ENCODE results near the gene TNFAIP3.
A peak's percentile ranks its signal among the peaks of the same experiment; 100 is the strongest.

Gene TNFAIP3

DNA sequence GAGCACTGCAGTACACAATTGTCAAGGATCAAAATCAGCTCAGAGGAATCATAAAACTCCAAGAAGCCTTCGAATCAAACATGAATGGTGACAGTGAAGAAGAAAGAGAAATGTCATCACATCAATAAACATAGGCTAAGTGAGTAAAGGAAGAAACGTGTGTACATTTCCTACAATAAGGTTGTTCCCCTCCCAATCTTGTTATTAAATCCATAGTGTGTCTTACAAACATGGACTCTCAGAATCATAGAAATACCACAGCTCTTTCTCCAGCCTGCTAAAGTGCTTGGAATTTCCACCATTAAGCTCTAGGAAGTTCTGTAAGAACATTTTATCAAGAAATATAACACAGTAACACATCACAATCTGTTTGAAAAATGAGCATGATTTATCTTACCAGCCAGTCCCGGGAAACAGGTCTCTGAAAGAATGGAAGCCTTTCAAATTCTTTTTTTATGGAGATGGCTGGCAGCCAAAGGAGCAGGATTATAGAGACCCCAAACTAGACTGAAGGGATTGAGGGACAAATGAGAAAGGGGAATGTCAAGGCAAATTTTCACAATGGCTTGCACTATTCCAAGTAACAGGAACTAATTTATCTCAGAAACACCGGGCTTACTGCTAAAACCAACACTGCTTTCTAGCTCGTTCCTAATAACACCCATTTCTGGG lies 4.5 kb upstream of the TNFAIP3 start:
- Histone ChIP-seq H3K9me3 (ENCODE audit: control insufficient read depth, low read length) (no peaks in the 10 kb centered on the region), H3K27ac (ENCODE audit: insufficient read depth, low read length, poor library complexity, severe bottlenecking) (no peak overlapping the region), H3K27me3 (replicated peaks; ENCODE audit: control insufficient read depth, insufficient read depth, low read length, poor library complexity, severe bottlenecking) (no peaks in the 10 kb centered on the region), H3K4me1 (ENCODE audit: control insufficient read depth, insufficient read depth, low read length, poor library complexity, severe bottlenecking) (peaks cover 6% of the 10 kb centered on the region), H3K36me3 (ENCODE audit: control insufficient read depth, insufficient read depth, low read length) (peaks cover 3% of the 10 kb centered on the region), H3K4me3 (ENCODE audit: insufficient read depth, low read depth, low read length, poor library complexity, severe bottlenecking) (no peak overlapping the region)
- no peak for DNase-seq

- H3K27me3 ChIP-seq (replicated peaks; ENCODE audit: control insufficient read depth, insufficient read depth, low read length, poor library complexity, severe bottlenecking) = no peaks in the 10 kb centered on the region
- H3K4me3 ChIP-seq (ENCODE audit: insufficient read depth, low read depth, low read length, poor library complexity, severe bottlenecking) = no peak overlapping the region
- peaks cover 7% of the 10 kb centered on the region for H3K36me3 ChIP-seq (ENCODE audit: control insufficient read depth, insufficient read depth, low read length)
- no peak for DNase-seq
- H3K4me1 ChIP-seq (ENCODE audit: control insufficient read depth, insufficient read depth, low read length, poor library complexity, severe bottlenecking) = peaks cover 6% of the 10 kb centered on the region
- no peak overlapping the region for H3K27ac ChIP-seq (ENCODE audit: insufficient read depth, low read length, poor library complexity, severe bottlenecking)
- no peaks in the 10 kb centered on the region for H3K9me3 ChIP-seq (ENCODE audit: control insufficient read depth, low read length)
These were observed 3.8 kb upstream of the TNFAIP3 start for GRCh38 chr6:137863091-137863797.

DNA sequence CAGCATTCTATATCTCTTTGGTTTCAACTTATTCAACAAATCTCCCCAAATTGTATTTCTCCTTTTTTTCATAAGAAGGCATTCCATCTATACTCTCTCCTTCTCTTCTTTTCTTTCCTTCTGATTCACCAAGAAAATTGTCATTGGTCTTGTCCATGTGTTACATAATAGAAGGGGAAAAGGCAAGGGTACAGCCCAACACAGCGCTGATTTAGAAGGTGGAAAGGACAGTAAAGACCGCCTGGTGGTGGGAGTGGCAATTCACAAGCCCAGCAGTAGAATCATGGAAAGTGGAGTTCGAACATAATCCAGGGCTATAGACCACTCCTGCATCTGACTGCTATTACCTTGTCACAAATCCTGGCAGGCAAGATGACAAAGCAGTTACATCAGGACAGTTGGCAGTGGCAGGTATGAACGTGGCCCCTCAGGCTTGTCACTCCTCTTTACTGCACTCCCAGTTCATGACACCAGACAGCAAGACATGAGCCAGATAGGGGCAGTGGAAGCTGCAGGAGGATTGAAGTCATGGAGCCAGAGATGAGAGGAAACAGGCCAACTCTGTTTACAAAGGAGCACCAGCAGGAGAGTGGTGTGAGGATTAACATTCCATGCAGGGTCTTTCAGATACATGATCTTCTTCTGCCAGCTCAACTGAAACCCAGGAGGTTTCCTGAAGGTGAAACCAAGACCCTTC lies 2.1 kb upstream of the TNFAIP3 start:
- no peak overlapping the region for H3K27ac ChIP-seq (ENCODE audit: insufficient read depth, low read length, poor library complexity, severe bottlenecking)
- DNase-seq = no peak

DNA sequence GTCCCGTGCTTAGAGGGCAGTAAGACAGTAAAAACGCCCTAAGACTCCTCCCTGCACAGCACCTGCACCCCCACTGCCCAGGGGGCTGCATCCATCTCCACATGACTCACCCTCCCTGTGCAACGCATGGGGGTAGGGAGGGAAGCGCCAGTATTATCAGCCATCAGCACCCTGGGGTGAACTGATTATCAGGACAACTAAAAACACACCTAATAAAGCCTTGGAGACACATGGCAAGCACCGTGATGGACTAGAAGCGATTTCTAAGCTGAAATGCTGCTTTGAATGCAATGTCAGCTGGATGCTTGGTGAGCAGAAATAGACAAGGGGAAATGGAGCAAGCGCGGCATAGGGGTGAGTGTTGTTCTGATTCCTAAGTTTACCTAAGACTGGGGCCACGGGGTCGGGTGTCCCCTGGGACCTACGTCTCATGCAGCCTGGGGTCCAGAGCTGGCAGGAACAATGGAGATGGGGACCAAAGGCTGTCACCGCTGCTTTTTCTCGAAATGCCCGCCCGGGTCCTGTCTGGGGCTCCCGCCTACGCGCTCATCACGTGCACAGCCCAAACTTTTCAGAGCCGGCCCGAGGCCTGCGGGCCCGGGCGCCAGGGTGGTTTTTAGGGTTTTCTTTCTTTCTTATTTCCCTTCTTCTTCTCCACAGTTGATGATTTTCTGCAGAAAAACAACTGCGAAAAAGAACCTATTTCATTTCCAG lies 702 bp upstream of the TNFAIP3 start:
- no peak for DNase-seq
- Histone ChIP-seq H3K27ac (ENCODE audit: insufficient read depth, low read length, poor library complexity, severe bottlenecking) (peak overlapping the region; percentile 87), H3K27me3 (replicated peaks; ENCODE audit: control insufficient read depth, insufficient read depth, low read length, poor library complexity, severe bottlenecking) (no peaks in the 10 kb centered on the region), H3K36me3 (ENCODE audit: control insufficient read depth, insufficient read depth, low read length) (peaks cover 26% of the 10 kb centered on the region), H3K4me1 (ENCODE audit: control insufficient read depth, insufficient read depth, low read length, poor library complexity, severe bottlenecking) (peaks cover 6% of the 10 kb centered on the region), H3K4me3 (ENCODE audit: insufficient read depth, low read depth, low read length, poor library complexity, severe bottlenecking) (peak overlapping the region; percentile 49), H3K9me3 (ENCODE audit: control insufficient read depth, low read length) (no peaks in the 10 kb centered on the region)

More for the DNA sequence above, 2.1 kb upstream of the TNFAIP3 start:
- Histone ChIP-seq H3K27me3 (replicated peaks; ENCODE audit: control insufficient read depth, insufficient read depth, low read length, poor library complexity, severe bottlenecking) (no peaks in the 10 kb centered on the region), H3K4me1 (ENCODE audit: control insufficient read depth, insufficient read depth, low read length, poor library complexity, severe bottlenecking) (peaks cover 6% of the 10 kb centered on the region), H3K9me3 (ENCODE audit: control insufficient read depth, low read length) (no peaks in the 10 kb centered on the region), H3K4me3 (ENCODE audit: insufficient read depth, low read depth, low read length, poor library complexity, severe bottlenecking) (no peak overlapping the region), H3K36me3 (ENCODE audit: control insufficient read depth, insufficient read depth, low read length) (peaks cover 13% of the 10 kb centered on the region)

DNA sequence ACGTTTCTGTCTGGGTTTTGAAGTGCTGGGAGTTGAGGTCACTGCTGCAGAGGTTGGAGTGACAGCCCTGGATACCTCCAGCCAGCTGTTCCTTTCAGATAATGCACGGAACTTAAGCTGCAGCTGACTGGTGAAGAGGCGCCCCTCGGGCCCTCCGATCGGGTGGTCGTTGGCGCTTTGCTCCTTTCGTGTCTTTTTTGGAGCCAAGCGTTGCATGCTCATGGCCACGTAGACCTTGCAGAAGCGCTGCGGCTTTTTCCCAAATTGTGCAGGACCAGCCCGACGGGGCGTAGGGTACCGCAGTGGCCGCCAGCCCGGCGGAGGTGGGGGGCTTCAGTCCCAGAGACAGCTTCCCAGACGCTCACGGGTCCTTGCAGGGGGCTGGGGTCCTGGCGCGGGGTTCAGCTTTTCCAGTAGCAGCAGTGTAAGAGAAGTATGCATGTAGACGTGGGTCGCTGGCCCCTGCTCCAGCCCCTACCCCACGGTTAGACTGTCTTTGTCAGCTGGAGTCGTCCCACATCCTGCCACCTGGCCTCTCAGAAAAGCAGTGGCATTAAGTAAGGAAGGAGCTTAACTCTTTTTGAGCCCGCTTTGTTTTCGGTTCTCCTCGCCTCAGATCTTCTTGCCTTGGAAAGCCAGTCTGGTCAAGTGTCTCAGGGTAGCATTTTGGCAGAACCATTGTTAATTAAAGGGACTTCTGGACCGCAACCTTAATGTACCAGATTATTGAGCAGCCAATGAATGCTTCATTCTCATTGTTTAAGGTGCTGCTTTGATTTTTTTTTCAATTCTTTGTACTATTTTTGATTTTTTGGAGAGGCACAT lies 838 bp downstream of the TNFAIP3 start:
- peaks cover 19% of the 10 kb centered on the region for H3K4me1 ChIP-seq (ENCODE audit: control insufficient read depth, insufficient read depth, low read length, poor library complexity, severe bottlenecking)
- H3K9me3 ChIP-seq (ENCODE audit: control insufficient read depth, low read length) = no peaks in the 10 kb centered on the region
- H3K36me3 ChIP-seq (ENCODE audit: control insufficient read depth, insufficient read depth, low read length) = peaks cover 42% of the 10 kb centered on the region
- DNase-seq = peak in 1 of 3 donors; percentile 26
- peak overlapping the region; percentile 99 for H3K27ac ChIP-seq (ENCODE audit: insufficient read depth, low read length, poor library complexity, severe bottlenecking)
- H3K27me3 ChIP-seq (replicated peaks; ENCODE audit: control insufficient read depth, insufficient read depth, low read length, poor library complexity, severe bottlenecking) = no peaks in the 10 kb centered on the region
- H3K4me3 ChIP-seq (ENCODE audit: insufficient read depth, low read depth, low read length, poor library complexity, severe bottlenecking) = peak overlapping the region; percentile 97

DNA sequence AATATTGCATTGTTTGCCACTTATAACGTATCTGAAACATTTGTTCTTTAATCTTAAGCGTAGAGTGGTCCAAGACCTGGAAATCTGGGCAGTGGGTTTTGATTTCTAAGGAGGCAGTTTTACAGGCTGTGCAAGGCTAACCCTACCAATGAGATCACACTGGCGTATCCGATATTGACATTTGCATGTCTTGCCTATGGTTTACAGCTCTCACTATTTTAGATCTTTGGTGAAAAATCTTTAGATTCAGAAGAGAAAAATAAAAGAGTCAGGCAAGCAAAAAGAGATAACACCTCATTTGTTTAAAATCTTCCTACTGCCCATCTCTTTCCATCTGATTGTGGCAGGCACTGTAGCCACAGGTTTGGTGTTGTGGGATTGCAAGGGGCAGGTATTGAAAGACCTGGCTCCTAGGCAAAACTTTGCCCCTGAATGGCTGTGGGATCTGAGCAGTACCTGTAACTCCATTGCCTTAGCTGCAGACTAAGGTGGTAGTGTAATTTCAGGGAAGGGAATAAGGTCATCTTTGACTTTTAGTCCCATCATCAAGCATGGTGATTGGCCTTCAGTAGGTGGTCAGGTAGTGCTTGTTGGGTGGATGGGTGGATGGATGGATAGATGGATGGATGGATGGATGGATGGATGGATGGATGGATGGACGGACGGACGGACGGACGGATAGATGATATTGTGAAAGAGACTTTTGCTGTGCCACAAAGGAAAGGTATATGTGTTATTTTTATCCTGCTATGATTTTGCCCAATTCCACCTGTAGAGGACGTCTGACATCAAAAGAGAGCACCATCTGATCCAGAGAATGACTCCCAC lies 1.9 kb downstream of the TNFAIP3 start:
- Histone ChIP-seq H3K36me3 (ENCODE audit: control insufficient read depth, insufficient read depth, low read length) (peaks cover 52% of the 10 kb centered on the region), H3K4me1 (ENCODE audit: control insufficient read depth, insufficient read depth, low read length, poor library complexity, severe bottlenecking) (peaks cover 19% of the 10 kb centered on the region), H3K4me3 (ENCODE audit: insufficient read depth, low read depth, low read length, poor library complexity, severe bottlenecking) (peak overlapping the region; percentile 97), H3K9me3 (ENCODE audit: control insufficient read depth, low read length) (no peaks in the 10 kb centered on the region), H3K27ac (ENCODE audit: insufficient read depth, low read length, poor library complexity, severe bottlenecking) (peak overlapping the region; percentile 99), H3K27me3 (replicated peaks; ENCODE audit: control insufficient read depth, insufficient read depth, low read length, poor library complexity, severe bottlenecking) (no peaks in the 10 kb centered on the region)
- DNase-seq = no peak

- no peaks in the 10 kb centered on the region for H3K27me3 ChIP-seq (replicated peaks; ENCODE audit: control insufficient read depth, insufficient read depth, low read length, poor library complexity, severe bottlenecking)
- peaks cover 60% of the 10 kb centered on the region for H3K36me3 ChIP-seq (ENCODE audit: control insufficient read depth, insufficient read depth, low read length)
- peak overlapping the region; percentile 99 for H3K27ac ChIP-seq (ENCODE audit: insufficient read depth, low read length, poor library complexity, severe bottlenecking)
- no peak for DNase-seq
- H3K4me1 ChIP-seq (ENCODE audit: control insufficient read depth, insufficient read depth, low read length, poor library complexity, severe bottlenecking) = peaks cover 24% of the 10 kb centered on the region
- H3K9me3 ChIP-seq (ENCODE audit: control insufficient read depth, low read length) = no peaks in the 10 kb centered on the region
- H3K4me3 ChIP-seq (ENCODE audit: insufficient read depth, low read depth, low read length, poor library complexity, severe bottlenecking) = peak overlapping the region; percentile 97
These were observed 2.7 kb downstream of the TNFAIP3 start for GRCh38 chr6:137869549-137870307.

- H3K27me3 ChIP-seq (replicated peaks; ENCODE audit: control insufficient read depth, insufficient read depth, low read length, poor library complexity, severe bottlenecking) = no peaks in the 10 kb centered on the region
- no peak for DNase-seq
- H3K9me3 ChIP-seq (ENCODE audit: control insufficient read depth, low read length) = no peaks in the 10 kb centered on the region
- peaks cover 66% of the 10 kb centered on the region for H3K36me3 ChIP-seq (ENCODE audit: control insufficient read depth, insufficient read depth, low read length)
- peaks cover 24% of the 10 kb centered on the region for H3K4me1 ChIP-seq (ENCODE audit: control insufficient read depth, insufficient read depth, low read length, poor library complexity, severe bottlenecking)
- H3K4me3 ChIP-seq (ENCODE audit: insufficient read depth, low read depth, low read length, poor library complexity, severe bottlenecking) = peak overlapping the region; percentile 97
- H3K27ac ChIP-seq (ENCODE audit: insufficient read depth, low read length, poor library complexity, severe bottlenecking) = peak overlapping the region; percentile 99
These were observed 3.2 kb downstream of the TNFAIP3 start for GRCh38 chr6:137870308-137870644.

Data from effector memory CD4-positive, alpha-beta T cell (primary cell).